Tibial nerve (tissue), 3 donors: ENCODE measurements around the gene SMIM26.

Source experiments
- CTCF ChIP-seq, 5 experiments: fragments of 200-600 bp in 3 of 5; fragments of 450-650 bp in 2 of 5; sonication (generic) in 3 of 5; IDR thresholded peaks; one replicate each; pipeline ENCODE4 v1.5.1; 2016 to 2019; ENCODE audit warnings: antibody characterized with exemption in 5 of 5, mild to moderate bottlenecking in 3 of 5, moderate library complexity in 2 of 5
- POLR2A ChIP-seq, 2 donors: fragments of 450-650 bp; IDR thresholded peaks; one replicate each; pipeline ENCODE4 v1.6.1; 2017; ENCODE audit warnings: antibody characterized with exemption in 2 of 2, mild to moderate bottlenecking in 2 of 2, moderate library complexity in 2 of 2

- TF ChIP-seq CTCF (IDR thresholded peaks at IDR 0.05) (peak; percentile 60 to 88 (median 86)), POLR2A (IDR thresholded peaks at IDR 0.05) (peak; percentile 30 to 48)
These were observed 20.7 kb downstream of the SMIM26 start, which contains the start of gene DTD1 for GRCh38 chr20:18587665-18588573.
